Activated T-cell treated with anti-CD3 and anti-CD28 coated beads, Interleukin-2, amount 50 U/mL, for 48 hours (primary cell): ENCODE measurements around the gene FBXO36.
A peak's percentile ranks its signal among the peaks of the same experiment; 100 is the strongest.

Experiments
- DNase-seq, 2 experiments: peaks; one replicate each; pipeline ENCODE4 v3.0.0-alpha.2; 2020

FBXO36 gene

GRCh38 chr2:229974266-229974665 lies 52.0 kb downstream of the FBXO36 start:
- DNase-seq = no peak

- DNase-seq = peak in 1 of 2 experiments; percentile 26
These were observed 58.3 kb downstream of the FBXO36 start for GRCh38 chr2:229980431-229981184.

GRCh38 chr2:229993236-229993635 lies 70.9 kb downstream of the FBXO36 start:
- DNase-seq = no peak

- no peak for DNase-seq
These were observed 74.0 kb downstream of the FBXO36 start for GRCh38 chr2:229996320-229996719.

GRCh38 chr2:229997565-229997964 lies 75.3 kb downstream of the FBXO36 start:
- no peak for DNase-seq

- DNase-seq = no peak
These were observed 78.0 kb downstream of the FBXO36 start for GRCh38 chr2:230000118-230000841.

GRCh38 chr2:230007931-230008707 lies 85.8 kb downstream of the FBXO36 start:
- peak; percentile 87 to 89 for DNase-seq

- DNase-seq = no peak
These were observed 86.4 kb downstream of the FBXO36 start for GRCh38 chr2:230008708-230009066.

GRCh38 chr2:230010501-230010900 lies 88.2 kb downstream of the FBXO36 start:
- DNase-seq = no peak

- no peak for DNase-seq
These were observed 89.3 kb downstream of the FBXO36 start for GRCh38 chr2:230011617-230012016.

- DNase-seq = no peak
These were observed 90.1 kb downstream of the FBXO36 start for GRCh38 chr2:230012267-230012884.

GRCh38 chr2:230016844-230017243 lies 94.5 kb downstream of the FBXO36 start:
- DNase-seq = no peak

- DNase-seq = no peak
These were observed 95.8 kb downstream of the FBXO36 start for GRCh38 chr2:230018153-230018552.

GRCh38 chr2:230019742-230020141 lies 97.4 kb downstream of the FBXO36 start:
- DNase-seq = no peak

- no peak for DNase-seq
These were observed 101.0 kb downstream of the FBXO36 start for GRCh38 chr2:230023313-230023712.

- DNase-seq = no peak
These were observed 119.9 kb downstream of the FBXO36 start for GRCh38 chr2:230042195-230042594.

GRCh38 chr2:230043025-230043424 lies 120.7 kb downstream of the FBXO36 start:
- DNase-seq = no peak

GRCh38 chr2:230043461-230043860 lies 121.2 kb downstream of the FBXO36 start:
- DNase-seq = no peak

GRCh38 chr2:230046491-230046890 lies 124.2 kb downstream of the FBXO36 start:
- DNase-seq = no peak

- DNase-seq = no peak
These were observed 125.8 kb downstream of the FBXO36 start for GRCh38 chr2:230048010-230048671.

GRCh38 chr2:230050136-230050535 lies 127.8 kb downstream of the FBXO36 start:
- no peak for DNase-seq

- DNase-seq = no peak
These were observed 130.0 kb downstream of the FBXO36 start for GRCh38 chr2:230052299-230052698.
